Memory B cell (primary cell): ENCODE results near the gene AUTS2.
A peak's percentile ranks its signal among the peaks of the same experiment; 100 is the strongest.

Experiments used
- ATAC-seq: fragments of 150-1000 bp; cut with Tn5 transposase; 2 replicates; pipeline ENCODE4 v1.10.0; 2021; ENCODE audit warnings: low read depth, mild to moderate bottlenecking, moderate library complexity
- DNase-seq, 2 donors: peaks; one replicate each; pipeline ENCODE4 v3.0.0; 2022; ENCODE audit warnings: low spot score in 2 of 2
- H3K27ac Mint-ChIP-seq: one replicate; pipeline ENCODE4 v1.8.0; 2022; ENCODE audit warnings: mild to moderate bottlenecking, moderate library complexity, mixed read lengths
- H3K27me3 Mint-ChIP-seq: one replicate; pipeline ENCODE4 v1.8.0; 2022; ENCODE audit warnings: mixed read lengths
- H3K36me3 Mint-ChIP-seq: one replicate; pipeline ENCODE4 v1.8.0; 2022; ENCODE audit warnings: mild to moderate bottlenecking, mixed read lengths
- H3K4me1 Mint-ChIP-seq: one replicate; pipeline ENCODE4 v1.8.0; 2022; ENCODE audit warnings: mixed read lengths
- H3K4me3 Mint-ChIP-seq: one replicate; pipeline ENCODE4 v1.8.0; 2022; ENCODE audit warnings: mild to moderate bottlenecking, moderate library complexity, mixed read lengths
- H3K9me3 Mint-ChIP-seq: one replicate; pipeline ENCODE4 v1.8.0; 2022; ENCODE audit warnings: mixed read lengths

The AUTS2 gene

DNA sequence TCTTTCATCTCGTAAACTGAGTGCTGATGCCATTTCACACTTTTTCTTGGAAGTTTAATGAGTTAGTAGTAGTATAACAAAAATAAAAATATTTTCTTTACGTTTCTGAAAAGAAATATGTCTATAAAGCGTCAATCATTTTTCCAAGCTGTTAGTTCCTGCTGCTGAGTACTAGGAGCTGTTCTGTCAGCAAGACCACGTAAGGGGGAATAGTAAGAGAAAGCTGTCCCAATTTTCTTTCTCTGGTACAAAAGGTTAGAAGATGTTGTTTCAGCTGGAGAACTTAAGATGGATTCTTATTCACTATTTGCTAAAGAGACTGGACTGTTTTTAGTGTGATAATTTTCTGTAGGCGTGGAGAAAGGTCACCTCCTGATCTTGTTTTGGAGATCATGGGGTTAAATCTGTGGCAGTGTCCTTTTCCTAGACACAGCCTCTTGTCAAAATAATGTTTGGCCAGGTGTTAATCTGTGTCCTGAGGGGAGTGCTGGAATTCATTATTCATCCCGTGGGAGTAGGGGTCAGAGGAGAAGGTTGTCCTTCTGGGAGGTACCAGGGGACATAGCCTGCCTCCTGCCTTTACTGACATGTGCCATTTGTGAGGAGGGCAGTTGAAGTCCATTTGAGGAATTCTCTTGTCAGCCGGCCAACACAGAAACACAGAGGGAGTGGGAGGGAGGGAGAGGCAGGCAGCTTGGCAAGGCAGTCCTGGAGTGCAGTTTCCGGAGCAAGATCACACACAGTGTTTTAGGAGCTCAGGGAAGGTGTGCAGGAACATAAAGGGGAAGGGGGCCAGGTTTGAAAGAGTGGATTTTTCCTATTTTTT, 368.7 kb downstream of the AUTS2 start:
- ATAC-seq (no peak), DNase-seq (no peak)
- H3K36me3 Mint-ChIP-seq: no peaks in the 10 kb centered on the region
- H3K4me3 Mint-ChIP-seq: no peak overlapping the region
- no peaks in the 10 kb centered on the region for H3K27me3 Mint-ChIP-seq
- no peaks in the 10 kb centered on the region for H3K9me3 Mint-ChIP-seq
- H3K27ac Mint-ChIP-seq: no peak overlapping the region
- peaks cover 42% of the 10 kb centered on the region for H3K4me1 Mint-ChIP-seq

- Mint-ChIP-seq H3K4me1 (peaks cover 34% of the 10 kb centered on the region), H3K9me3 (no peaks in the 10 kb centered on the region), H3K27me3 (no peaks in the 10 kb centered on the region), H3K27ac (peak overlapping the region; percentile 31), H3K4me3 (no peak overlapping the region), H3K36me3 (no peaks in the 10 kb centered on the region)
- no peak for DNase-seq
- ATAC-seq: no peak
Measured at GRCh38 chr7:69967689-69968450, 369.6 kb downstream of the AUTS2 start.

GRCh38 chr7:69968969-69969556, 370.8 kb downstream of the AUTS2 start:
- Mint-ChIP-seq H3K27ac (no peak overlapping the region), H3K27me3 (no peaks in the 10 kb centered on the region), H3K9me3 (no peaks in the 10 kb centered on the region), H3K4me1 (peaks cover 29% of the 10 kb centered on the region), H3K36me3 (no peaks in the 10 kb centered on the region), H3K4me3 (no peak overlapping the region)
- no peak for ATAC-seq
- no peak for DNase-seq

GRCh38 chr7:69981646-69982045, 383.4 kb downstream of the AUTS2 start:
- H3K4me3 Mint-ChIP-seq: no peak overlapping the region
- peaks cover 3% of the 10 kb centered on the region for H3K4me1 Mint-ChIP-seq
- H3K36me3 Mint-ChIP-seq: peaks cover 3% of the 10 kb centered on the region
- no peaks in the 10 kb centered on the region for H3K27me3 Mint-ChIP-seq
- H3K27ac Mint-ChIP-seq: no peak overlapping the region
- ATAC-seq: no peak
- DNase-seq: no peak
- H3K9me3 Mint-ChIP-seq: peaks cover 3% of the 10 kb centered on the region

DNA sequence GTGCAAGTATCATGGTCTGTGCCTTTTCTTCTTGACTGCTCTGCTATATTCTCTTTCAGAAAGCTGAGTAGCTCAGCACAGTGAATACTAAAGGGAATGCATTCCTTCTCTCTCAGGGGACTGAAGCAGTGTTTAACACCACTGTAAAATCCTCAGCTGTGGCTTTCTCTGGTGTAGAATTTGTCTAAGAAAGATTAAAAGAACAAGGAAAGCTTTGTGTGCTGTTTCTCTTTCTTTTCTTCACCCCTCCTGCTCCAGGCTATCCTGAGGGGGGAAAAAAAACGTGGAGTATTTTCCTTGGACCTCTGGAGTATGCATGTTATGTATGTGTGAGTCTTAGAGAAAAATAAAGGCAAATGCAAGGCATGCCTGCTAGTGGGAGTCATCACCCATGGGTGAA, 383.9 kb downstream of the AUTS2 start:
- ATAC-seq (no peak), DNase-seq (no peak)
- peaks cover 3% of the 10 kb centered on the region for H3K4me1 Mint-ChIP-seq
- no peaks in the 10 kb centered on the region for H3K36me3 Mint-ChIP-seq
- no peak overlapping the region for H3K4me3 Mint-ChIP-seq
- no peaks in the 10 kb centered on the region for H3K27me3 Mint-ChIP-seq
- no peaks in the 10 kb centered on the region for H3K9me3 Mint-ChIP-seq
- no peak overlapping the region for H3K27ac Mint-ChIP-seq

DNA sequence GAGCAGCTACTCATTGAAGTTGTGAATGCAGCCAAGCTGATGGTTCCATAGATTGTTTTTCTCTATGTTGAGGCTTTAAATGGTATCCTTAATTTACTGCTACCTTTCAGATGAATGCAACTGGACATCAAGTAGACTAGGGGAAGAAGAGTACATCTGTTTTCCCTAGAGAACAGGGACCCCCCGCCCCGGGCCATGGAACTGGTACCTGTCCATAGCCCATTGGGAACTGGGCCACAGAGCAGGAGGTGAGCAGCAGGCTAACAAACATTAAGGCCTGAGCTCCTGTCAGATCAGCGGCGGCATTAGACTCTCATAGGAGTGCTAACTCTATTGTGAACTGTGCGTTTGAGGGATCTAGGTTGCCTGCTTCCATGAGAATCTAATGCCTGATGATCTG, 391.3 kb downstream of the AUTS2 start:
- Mint-ChIP-seq H3K36me3 (no peaks in the 10 kb centered on the region), H3K4me3 (no peak overlapping the region), H3K27me3 (no peaks in the 10 kb centered on the region), H3K4me1 (peaks cover 7% of the 10 kb centered on the region), H3K27ac (no peak overlapping the region), H3K9me3 (peaks cover 1% of the 10 kb centered on the region)
- ATAC-seq: no peak
- no peak for DNase-seq

GRCh38 chr7:69992938-69993337, 394.7 kb downstream of the AUTS2 start:
- peaks cover 1% of the 10 kb centered on the region for H3K9me3 Mint-ChIP-seq
- DNase-seq (no peak), ATAC-seq (peak; percentile 43)
- peaks cover 7% of the 10 kb centered on the region for H3K4me1 Mint-ChIP-seq
- H3K4me3 Mint-ChIP-seq: no peak overlapping the region
- H3K27me3 Mint-ChIP-seq: no peaks in the 10 kb centered on the region
- H3K36me3 Mint-ChIP-seq: no peaks in the 10 kb centered on the region
- no peak overlapping the region for H3K27ac Mint-ChIP-seq

DNA sequence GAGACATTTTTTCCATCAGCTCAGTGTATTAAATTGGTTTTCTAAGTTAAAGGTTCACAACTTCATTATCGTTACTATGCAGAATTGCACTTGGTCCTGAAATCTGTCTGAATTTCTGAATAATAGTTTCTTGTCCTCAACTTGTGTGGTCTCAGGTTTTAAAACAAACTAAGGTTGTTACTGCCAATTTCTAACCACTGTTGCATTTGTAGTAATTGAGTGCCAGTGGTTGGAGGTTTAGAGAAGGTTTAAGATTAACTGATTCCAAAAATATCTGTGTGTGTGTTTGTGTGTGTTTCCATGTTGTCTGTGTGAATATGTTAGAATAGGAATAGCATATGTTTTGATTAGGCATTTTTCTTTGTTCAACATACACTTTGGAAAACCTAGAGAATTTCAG, 395.9 kb downstream of the AUTS2 start:
- Mint-ChIP-seq H3K27ac (no peak overlapping the region), H3K36me3 (no peaks in the 10 kb centered on the region), H3K4me1 (peaks cover 7% of the 10 kb centered on the region), H3K9me3 (peaks cover 1% of the 10 kb centered on the region), H3K27me3 (no peaks in the 10 kb centered on the region), H3K4me3 (no peak overlapping the region)
- DNase-seq: no peak
- no peak for ATAC-seq

GRCh38 chr7:69994886-69995542, 396.7 kb downstream of the AUTS2 start:
- Mint-ChIP-seq H3K27me3 (no peaks in the 10 kb centered on the region), H3K27ac (peak overlapping the region; percentile 13), H3K9me3 (peaks cover 1% of the 10 kb centered on the region), H3K4me3 (no peak overlapping the region), H3K36me3 (no peaks in the 10 kb centered on the region), H3K4me1 (peaks cover 8% of the 10 kb centered on the region)
- DNase-seq: no peak
- no peak for ATAC-seq

DNA sequence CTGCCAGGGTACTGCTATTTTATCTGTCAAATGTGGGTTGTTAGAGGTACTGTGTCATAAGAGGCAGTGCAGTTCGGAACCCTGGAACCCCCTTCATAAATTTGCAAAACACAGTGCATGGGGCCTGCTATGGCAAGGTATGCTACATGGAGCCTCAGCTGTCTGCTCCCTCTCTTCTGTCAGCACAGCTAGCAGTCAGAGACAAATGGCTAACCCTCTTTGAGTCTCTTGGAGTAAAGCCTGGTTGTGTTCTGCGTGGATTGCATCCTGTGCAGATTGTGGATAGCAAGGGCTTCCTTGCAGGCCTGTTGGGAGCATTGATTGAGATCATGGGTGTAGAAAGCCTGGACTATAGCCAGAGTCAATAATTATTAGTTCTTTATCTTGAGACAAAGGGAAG, 397.8 kb downstream of the AUTS2 start:
- H3K4me1 Mint-ChIP-seq: peaks cover 14% of the 10 kb centered on the region
- H3K36me3 Mint-ChIP-seq: no peaks in the 10 kb centered on the region
- no peak for DNase-seq
- ATAC-seq: no peak
- H3K9me3 Mint-ChIP-seq: no peaks in the 10 kb centered on the region
- no peaks in the 10 kb centered on the region for H3K27me3 Mint-ChIP-seq
- no peak overlapping the region for H3K4me3 Mint-ChIP-seq
- H3K27ac Mint-ChIP-seq: no peak overlapping the region

- DNase-seq (no peak), ATAC-seq (no peak)
- no peak overlapping the region for H3K4me3 Mint-ChIP-seq
- no peaks in the 10 kb centered on the region for H3K27me3 Mint-ChIP-seq
- H3K27ac Mint-ChIP-seq: no peak overlapping the region
- no peaks in the 10 kb centered on the region for H3K9me3 Mint-ChIP-seq
- peaks cover 16% of the 10 kb centered on the region for H3K4me1 Mint-ChIP-seq
- no peaks in the 10 kb centered on the region for H3K36me3 Mint-ChIP-seq
Measured at GRCh38 chr7:70000737-70001348, 402.6 kb downstream of the AUTS2 start.

- Mint-ChIP-seq H3K27ac (peak overlapping the region; percentile 59), H3K27me3 (no peaks in the 10 kb centered on the region), H3K36me3 (peaks cover 1% of the 10 kb centered on the region), H3K4me3 (no peak overlapping the region), H3K9me3 (no peaks in the 10 kb centered on the region), H3K4me1 (peaks cover 23% of the 10 kb centered on the region)
- ATAC-seq (no peak), DNase-seq (no peak)
Measured at GRCh38 chr7:70005480-70005879, 407.2 kb downstream of the AUTS2 start.

DNA sequence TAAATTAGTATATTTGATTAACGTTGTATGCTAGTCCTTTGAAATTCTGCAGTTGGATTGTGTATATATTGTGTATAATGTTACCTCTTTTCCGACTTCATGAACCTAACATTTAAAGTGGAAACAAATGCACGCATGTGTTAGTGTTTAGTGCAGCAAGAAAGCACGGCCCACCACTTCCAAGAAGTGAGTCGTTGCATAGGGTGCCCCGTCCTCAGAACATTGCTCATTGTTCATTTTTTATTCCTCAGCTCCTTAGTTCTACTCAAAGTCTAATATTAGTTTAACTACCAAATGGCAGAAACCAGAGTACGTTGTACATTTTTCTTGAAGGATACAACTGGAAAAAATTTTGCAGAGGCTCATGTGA, 407.6 kb downstream of the AUTS2 start:
- Mint-ChIP-seq H3K27ac (peak overlapping the region; percentile 55), H3K4me1 (peaks cover 20% of the 10 kb centered on the region), H3K27me3 (no peaks in the 10 kb centered on the region), H3K36me3 (peaks cover 1% of the 10 kb centered on the region), H3K9me3 (no peaks in the 10 kb centered on the region), H3K4me3 (no peak overlapping the region)
- DNase-seq (no peak), ATAC-seq (no peak)
